Breast epithelium (tissue), 3 donors: ENCODE data around the gene TMEM178B.

Experiments used
- CTCF ChIP-seq, 3 donors: fragments of 450-650 bp; IDR thresholded peaks; one replicate each; pipeline ENCODE4 v1.5.1; 2016 to 2017; ENCODE audit warnings: antibody characterized with exemption in 3 of 3, mild to moderate bottlenecking in 3 of 3, moderate library complexity in 3 of 3
- POLR2A ChIP-seq: fragments of 450-650 bp; IDR thresholded peaks from one replicate; pipeline ENCODE4 v1.6.1; 2016; ENCODE audit warnings: antibody characterized with exemption, mild to moderate bottlenecking, moderate library complexity

- TF ChIP-seq CTCF (IDR thresholded peaks at IDR 0.05) (no peak), POLR2A (no peak)
These were observed 178.1 kb downstream of the TMEM178B start for GRCh38 chr7:141251957-141252356.
